Measurements from ENCODE around the gene ATP8B1. TPM values are rescaled to one million over a fixed set of nuclear protein-coding genes. Genes with fewer than 3 reads are reported as not detected.

The ATP8B1 gene
- total RNA-seq, 1 experiment from 2014 or later: 5.6 TPM

DNA sequence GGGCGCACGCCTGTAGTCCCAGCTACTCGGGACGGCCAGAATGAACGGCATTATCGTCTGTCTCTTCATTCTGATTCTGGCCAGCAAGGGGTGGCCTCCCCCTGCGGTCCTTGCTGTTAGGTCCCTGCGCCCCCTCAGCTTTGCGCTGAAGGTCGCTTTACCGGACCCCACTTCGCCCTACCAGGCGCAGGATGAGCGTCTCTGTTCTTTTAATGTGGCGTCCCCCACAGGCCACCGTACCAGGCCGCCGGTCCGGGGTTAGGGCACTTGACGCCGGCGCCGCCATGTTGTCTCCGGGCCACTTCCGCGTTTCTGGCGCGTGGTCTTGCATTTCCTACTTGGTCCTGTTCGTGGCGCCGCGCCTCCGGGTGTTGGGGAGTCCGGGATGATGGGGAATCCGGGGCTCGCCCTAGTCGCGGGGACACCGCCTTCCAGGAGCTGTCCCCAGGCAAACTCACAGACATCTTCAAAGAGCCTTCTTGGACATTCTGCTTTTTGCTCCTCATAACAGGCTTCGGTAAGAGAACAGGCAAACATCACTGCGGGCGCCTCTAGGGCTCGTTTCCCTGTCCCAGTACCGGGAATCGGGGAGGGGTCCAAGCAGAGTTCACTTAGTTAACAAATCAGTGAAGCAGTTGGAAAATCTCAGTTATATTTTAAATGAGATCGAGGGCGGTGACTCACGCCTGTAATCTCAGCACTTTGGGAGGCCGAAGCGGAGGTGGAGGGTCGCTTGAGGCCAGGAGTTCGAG is 172.9 kb downstream of the ATP8B1 start (continued):
- TF ChIP-seq ESRRA (CRISPR knock-in tag; IDR thresholded peaks at IDR 0.05; ENCODE audit: borderline replicate concordance): peak; percentile 42; the same call in 1 of the 2 replicates
- TF ChIP-seq CREM (CRISPR knock-in tag; IDR thresholded peaks at IDR 0.05): 0 out of 2 replicates have a peak, but pooled peaks have one; percentile 48
- 0 out of 2 replicates have a peak, but pooled peaks have one; percentile 15 for TF ChIP-seq GTF2I (CRISPR knock-in tag; conservative IDR thresholded peaks at IDR 0.05)
- peak; percentile 56; the same call in 1 of the 2 replicates for TF ChIP-seq KAT7 (CRISPR knock-in tag; IDR thresholded peaks at IDR 0.05; ENCODE audit: borderline replicate concordance)
- TF ChIP-seq CBFB (CRISPR knock-in tag; IDR thresholded peaks at IDR 0.05; ENCODE audit: low read depth): 0 out of 2 replicates have a peak, but pooled peaks have one; percentile 23
- no peak for TF ChIP-seq NR3C1 (CRISPR knock-in tag; conservative IDR thresholded peaks at IDR 0.05; ENCODE audit: low read depth)
- no peak for TF ChIP-seq HMGA2 (CRISPR knock-in tag; IDR thresholded peaks at IDR 0.05)
- TF ChIP-seq GABPB1 (CRISPR knock-in tag; IDR thresholded peaks at IDR 0.05): peak; percentile 83
- TF ChIP-seq, protein P1, sequence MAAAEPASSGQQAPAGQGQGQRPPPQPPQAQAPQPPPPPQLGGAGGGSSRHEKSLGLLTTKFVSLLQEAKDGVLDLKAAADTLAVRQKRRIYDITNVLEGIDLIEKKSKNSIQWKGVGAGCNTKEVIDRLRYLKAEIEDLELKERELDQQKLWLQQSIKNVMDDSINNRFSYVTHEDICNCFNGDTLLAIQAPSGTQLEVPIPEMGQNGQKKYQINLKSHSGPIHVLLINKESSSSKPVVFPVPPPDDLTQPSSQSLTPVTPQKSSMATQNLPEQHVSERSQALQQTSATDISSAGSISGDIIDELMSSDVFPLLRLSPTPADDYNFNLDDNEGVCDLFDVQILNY (CRISPR knock-in tag; IDR thresholded peaks at IDR 0.05): peak; percentile 83

DNA sequence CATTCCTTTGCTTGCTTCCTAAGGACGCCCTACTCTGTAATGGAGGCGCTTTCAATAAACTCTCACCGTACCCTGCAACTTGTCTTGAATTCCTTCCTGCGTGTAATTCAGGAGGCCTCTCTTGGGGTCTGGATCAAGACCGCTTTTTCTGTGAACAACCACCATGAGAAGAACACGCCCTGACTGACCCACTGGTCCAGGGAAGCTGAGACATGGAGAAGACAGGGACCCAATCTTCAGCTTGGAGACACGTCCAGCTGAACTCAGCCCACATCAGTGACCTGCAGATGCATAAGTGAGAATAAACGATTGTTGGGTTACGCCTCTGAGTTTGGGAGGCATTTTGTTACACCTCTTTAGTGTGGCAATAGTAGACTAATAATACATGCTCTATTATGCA is 173.7 kb downstream of the ATP8B1 start:
- TF ChIP-seq GABPB1 (CRISPR knock-in tag; IDR thresholded peaks at IDR 0.05) (no peak), SP1 (CRISPR knock-in tag; conservative IDR thresholded peaks at IDR 0.05) (no peak), TEAD1 (CRISPR knock-in tag; IDR thresholded peaks at IDR 0.05) (no peak), TEAD4 (CRISPR knock-in tag; IDR thresholded peaks at IDR 0.05) (no peak), NFATC4 (CRISPR knock-in tag; IDR thresholded peaks at IDR 0.05) (no peak), CREM (CRISPR knock-in tag; IDR thresholded peaks at IDR 0.05) (no peak), ZNF671 (CRISPR knock-in tag; IDR thresholded peaks at IDR 0.05) (no peak), ZNF317 (CRISPR knock-in tag; IDR thresholded peaks at IDR 0.05; ENCODE audit: borderline replicate concordance, low read depth) (no peak), ELF4 (CRISPR knock-in tag; IDR thresholded peaks at IDR 0.05; ENCODE audit: low read depth) (no peak), ZNF423 (CRISPR knock-in tag; IDR thresholded peaks at IDR 0.05) (no peak), PRRX2 (CRISPR knock-in tag; IDR thresholded peaks at IDR 0.05) (no peak)
- TF ChIP-seq, protein P2, sequence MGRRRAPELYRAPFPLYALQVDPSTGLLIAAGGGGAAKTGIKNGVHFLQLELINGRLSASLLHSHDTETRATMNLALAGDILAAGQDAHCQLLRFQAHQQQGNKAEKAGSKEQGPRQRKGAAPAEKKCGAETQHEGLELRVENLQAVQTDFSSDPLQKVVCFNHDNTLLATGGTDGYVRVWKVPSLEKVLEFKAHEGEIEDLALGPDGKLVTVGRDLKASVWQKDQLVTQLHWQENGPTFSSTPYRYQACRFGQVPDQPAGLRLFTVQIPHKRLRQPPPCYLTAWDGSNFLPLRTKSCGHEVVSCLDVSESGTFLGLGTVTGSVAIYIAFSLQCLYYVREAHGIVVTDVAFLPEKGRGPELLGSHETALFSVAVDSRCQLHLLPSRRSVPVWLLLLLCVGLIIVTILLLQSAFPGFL (CRISPR knock-in tag; IDR thresholded peaks at IDR 0.05; ENCODE audit: borderline replicate concordance): no peak
- TF ChIP-seq, protein P3, sequence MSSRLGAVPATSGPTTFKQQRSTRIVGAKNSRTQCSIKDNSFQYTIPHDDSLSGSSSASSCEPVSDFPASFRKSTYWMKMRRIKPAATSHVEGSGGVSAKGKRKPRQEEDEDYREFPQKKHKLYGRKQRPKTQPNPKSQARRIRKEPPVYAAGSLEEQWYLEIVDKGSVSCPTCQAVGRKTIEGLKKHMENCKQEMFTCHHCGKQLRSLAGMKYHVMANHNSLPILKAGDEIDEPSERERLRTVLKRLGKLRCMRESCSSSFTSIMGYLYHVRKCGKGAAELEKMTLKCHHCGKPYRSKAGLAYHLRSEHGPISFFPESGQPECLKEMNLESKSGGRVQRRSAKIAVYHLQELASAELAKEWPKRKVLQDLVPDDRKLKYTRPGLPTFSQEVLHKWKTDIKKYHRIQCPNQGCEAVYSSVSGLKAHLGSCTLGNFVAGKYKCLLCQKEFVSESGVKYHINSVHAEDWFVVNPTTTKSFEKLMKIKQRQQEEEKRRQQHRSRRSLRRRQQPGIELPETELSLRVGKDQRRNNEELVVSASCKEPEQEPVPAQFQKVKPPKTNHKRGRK (CRISPR knock-in tag; IDR thresholded peaks at IDR 0.05; ENCODE audit: borderline replicate concordance): no peak
- TF ChIP-seq, protein P4, sequence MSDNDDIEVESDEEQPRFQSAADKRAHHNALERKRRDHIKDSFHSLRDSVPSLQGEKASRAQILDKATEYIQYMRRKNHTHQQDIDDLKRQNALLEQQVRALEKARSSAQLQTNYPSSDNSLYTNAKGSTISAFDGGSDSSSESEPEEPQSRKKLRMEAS (CRISPR knock-in tag; IDR thresholded peaks at IDR 0.05): no peak
- TF ChIP-seq, protein P5, sequence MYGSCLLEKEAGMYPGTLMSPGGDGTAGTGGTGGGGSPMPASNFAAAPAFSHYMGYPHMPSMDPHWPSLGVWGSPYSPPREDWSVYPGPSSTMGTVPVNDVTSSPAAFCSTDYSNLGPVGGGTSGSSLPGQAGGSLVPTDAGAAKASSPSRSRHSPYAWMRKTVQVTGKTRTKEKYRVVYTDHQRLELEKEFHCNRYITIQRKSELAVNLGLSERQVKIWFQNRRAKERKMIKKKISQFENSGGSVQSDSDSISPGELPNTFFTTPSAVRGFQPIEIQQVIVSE (CRISPR knock-in tag; IDR thresholded peaks at IDR 0.05; ENCODE audit: borderline replicate concordance): no peak
- TF ChIP-seq, protein P6, sequence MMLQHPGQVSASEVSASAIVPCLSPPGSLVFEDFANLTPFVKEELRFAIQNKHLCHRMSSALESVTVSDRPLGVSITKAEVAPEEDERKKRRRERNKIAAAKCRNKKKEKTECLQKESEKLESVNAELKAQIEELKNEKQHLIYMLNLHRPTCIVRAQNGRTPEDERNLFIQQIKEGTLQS (CRISPR knock-in tag; conservative IDR thresholded peaks at IDR 0.05): no peak
- TF ChIP-seq, protein P7, sequence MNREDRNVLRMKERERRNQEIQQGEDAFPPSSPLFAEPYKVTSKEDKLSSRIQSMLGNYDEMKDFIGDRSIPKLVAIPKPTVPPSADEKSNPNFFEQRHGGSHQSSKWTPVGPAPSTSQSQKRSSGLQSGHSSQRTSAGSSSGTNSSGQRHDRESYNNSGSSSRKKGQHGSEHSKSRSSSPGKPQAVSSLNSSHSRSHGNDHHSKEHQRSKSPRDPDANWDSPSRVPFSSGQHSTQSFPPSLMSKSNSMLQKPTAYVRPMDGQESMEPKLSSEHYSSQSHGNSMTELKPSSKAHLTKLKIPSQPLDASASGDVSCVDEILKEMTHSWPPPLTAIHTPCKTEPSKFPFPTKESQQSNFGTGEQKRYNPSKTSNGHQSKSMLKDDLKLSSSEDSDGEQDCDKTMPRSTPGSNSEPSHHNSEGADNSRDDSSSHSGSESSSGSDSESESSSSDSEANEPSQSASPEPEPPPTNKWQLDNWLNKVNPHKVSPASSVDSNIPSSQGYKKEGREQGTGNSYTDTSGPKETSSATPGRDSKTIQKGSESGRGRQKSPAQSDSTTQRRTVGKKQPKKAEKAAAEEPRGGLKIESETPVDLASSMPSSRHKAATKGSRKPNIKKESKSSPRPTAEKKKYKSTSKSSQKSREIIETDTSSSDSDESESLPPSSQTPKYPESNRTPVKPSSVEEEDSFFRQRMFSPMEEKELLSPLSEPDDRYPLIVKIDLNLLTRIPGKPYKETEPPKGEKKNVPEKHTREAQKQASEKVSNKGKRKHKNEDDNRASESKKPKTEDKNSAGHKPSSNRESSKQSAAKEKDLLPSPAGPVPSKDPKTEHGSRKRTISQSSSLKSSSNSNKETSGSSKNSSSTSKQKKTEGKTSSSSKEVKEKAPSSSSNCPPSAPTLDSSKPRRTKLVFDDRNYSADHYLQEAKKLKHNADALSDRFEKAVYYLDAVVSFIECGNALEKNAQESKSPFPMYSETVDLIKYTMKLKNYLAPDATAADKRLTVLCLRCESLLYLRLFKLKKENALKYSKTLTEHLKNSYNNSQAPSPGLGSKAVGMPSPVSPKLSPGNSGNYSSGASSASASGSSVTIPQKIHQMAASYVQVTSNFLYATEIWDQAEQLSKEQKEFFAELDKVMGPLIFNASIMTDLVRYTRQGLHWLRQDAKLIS (CRISPR knock-in tag; IDR thresholded peaks at IDR 0.05; ENCODE audit: borderline replicate concordance): no peak
- Mint-ChIP-seq H3K36me3 (peaks cover 6% of the 10 kb centered on the region), H3K27ac (no peak overlapping the region), H3K4me1 (peaks cover 14% of the 10 kb centered on the region), H3K4me3 (peak overlapping the region; percentile 91), H3K27me3 (ENCODE audit: low read depth) (no peaks in the 10 kb centered on the region), H3K9me3 (peaks cover 4% of the 10 kb centered on the region; the same call in 1 of the 2 replicates)
- ATAC-seq: no peak
- ChIA-PET CTCF (interaction anchor here (0.5 to 1.8 kb wide), 8 partner anchors 7 to 867 kb away, joined by 3 to 9 read pairs (median 4); partner anchors contain the start of gene NARS1), POLR2A (interaction anchor here (1.8 kb wide), 1 partner anchor 8 kb away, joined by 5 read pairs; the partner anchor contains the start of gene NARS1)
- DNase-seq (ENCODE audit: low spot score): no peak
